Activated gamma-delta T cell (primary cell): ENCODE measurements around the gene OXTR.

Source experiments
- DNase-seq: peaks from one replicate; lab custom pipeline; 2025; lab: John Stamatoyannopoulos, UW
- total RNA-seq, 2 donors: gene quantifications; one replicate each; lab custom pipeline; 2026; lab: John Stamatoyannopoulos, UW

The OXTR gene
- 0.65 to 0.77 reads per million in 2 donors for total RNA-seq

- DNase-seq: no peak
These were observed at the start of gene OXTR for GRCh38 chr3:8769088-8769822. Gene OXTR, minus strand, starts transcription at chr3:8769613. Its CDS starts 1,426 bp downstream, at chr3:8768187.

GRCh38 chr3:8817486-8817885 is 48.1 kb upstream of the OXTR start:
- no peak for DNase-seq

DNA sequence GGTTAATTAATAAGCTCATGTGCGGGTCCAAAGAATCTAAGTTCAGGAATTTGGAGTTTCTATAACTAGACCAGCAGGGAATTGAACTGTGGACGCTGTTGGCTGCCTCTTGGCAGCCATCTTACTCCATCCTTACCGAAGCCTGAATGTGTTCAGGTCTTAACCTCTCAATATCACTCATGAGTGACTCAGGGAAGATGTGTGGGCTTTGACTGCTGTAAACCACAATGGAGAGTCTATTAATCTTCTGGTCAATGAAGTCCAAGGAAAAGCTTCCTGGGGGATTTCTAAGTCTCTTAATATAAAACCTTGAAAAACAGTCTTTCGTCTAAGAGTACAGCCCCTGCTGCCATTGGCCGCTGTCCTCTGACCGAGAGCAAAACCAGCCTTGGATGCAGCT is 46.7 kb upstream of the OXTR start:
- no peak for DNase-seq

DNA sequence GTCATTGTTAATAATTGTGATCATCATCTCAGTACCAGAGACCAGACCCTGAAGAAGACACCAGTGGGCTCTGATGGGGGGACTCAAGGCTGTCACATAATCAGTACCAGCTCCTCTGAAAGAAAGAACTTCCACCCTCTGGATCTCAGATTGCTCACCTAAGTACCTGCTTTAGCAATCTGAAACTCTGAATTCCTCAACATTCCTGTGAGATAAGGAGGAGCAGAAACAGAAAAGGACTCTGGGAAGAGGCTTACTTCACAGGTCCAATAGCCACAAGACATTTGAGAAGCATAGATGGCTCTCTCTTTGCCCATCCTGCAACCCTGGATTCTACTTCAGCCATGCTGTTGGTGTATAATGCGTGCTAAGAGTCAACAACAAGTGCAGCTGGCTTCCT is 44.0 kb upstream of the OXTR start:
- DNase-seq: no peak

DNA sequence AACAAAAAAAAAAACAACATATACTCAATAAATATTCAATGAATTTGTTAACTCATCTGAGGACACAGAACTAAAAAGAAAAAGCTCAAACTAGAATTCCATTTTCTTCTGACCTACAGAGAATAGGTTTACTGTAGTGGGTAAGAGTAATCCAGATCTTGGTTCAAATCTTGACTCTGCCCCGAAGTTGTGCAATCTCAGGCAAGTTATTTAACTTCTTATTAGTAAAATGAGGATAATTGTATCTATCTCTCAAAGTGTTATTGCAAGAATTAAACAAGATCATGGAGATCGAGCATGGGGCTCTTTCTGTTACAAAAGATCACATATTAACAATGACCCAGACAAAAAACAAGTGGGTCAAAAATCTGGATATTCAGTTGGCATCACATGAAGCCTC is 41.1 kb upstream of the OXTR start:
- no peak for DNase-seq

DNA sequence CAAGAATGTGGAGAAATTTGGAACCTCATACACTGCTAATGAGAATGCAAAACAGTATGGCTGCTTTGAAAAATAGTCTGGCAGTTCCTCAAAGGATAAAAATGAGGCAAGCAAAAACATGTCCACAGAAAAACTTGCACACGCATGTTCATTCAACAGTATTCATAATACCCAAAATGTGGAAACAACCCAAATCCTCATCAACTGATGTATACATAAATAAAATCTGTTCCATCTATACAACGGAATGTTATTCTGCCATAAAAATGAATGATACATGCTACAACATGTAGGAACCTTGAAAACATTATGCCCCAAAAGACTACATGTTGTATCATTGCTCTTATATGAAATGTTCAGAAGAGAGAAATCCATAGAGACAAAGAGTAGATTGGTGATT is 36.4 kb upstream of the OXTR start:
- no peak for DNase-seq

- DNase-seq: no peak
These were observed 32.8 kb upstream of the OXTR start for GRCh38 chr3:8802256-8802655.

GRCh38 chr3:8800016-8800415 is 30.6 kb upstream of the OXTR start:
- DNase-seq: no peak

GRCh38 chr3:8794247-8794646 is 24.8 kb upstream of the OXTR start:
- no peak for DNase-seq

- no peak for DNase-seq
These were observed 23.8 kb upstream of the OXTR start for GRCh38 chr3:8793242-8793641.

DNA sequence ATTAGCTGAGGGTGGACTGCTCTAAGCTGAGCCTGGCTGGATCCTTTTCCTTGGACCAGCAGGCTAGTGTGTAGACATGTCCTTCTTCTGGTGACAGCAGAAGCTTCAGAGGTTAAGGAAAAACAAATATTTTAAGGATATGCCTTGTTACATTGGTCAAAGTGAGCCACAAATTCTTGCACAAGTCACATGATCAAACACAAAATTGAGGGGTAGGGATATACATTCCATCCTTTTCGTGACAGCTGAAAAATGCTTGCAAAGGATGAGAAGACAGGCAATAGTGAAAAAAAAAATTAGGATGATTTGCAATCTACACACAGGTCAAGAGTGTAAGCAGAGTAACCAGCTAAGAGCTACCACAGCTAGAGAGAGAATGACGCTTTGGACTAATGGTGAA is 21.1 kb upstream of the OXTR start:
- no peak for DNase-seq

GRCh38 chr3:8784676-8785435 is 15.4 kb upstream of the OXTR start:
- DNase-seq: no peak

DNA sequence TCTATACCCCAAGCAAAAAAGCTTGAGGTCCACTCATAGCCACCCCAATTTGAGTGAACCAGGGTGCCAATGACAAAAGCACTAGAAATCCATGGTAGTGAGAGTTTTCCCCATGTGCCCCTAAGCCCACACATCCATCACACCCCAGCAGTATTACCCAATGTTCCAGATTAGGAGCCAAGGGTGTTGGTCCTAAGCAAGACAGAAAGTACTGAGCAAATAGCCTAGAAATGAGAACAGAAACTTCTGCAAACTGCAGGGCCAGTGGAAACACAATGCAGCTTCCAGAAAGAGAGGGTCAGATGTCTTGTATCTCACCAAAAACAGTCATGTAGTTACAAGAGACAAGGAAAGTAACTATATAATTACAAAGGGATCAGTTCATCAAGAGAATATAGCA is 10.9 kb upstream of the OXTR start:
- DNase-seq: no peak

DNA sequence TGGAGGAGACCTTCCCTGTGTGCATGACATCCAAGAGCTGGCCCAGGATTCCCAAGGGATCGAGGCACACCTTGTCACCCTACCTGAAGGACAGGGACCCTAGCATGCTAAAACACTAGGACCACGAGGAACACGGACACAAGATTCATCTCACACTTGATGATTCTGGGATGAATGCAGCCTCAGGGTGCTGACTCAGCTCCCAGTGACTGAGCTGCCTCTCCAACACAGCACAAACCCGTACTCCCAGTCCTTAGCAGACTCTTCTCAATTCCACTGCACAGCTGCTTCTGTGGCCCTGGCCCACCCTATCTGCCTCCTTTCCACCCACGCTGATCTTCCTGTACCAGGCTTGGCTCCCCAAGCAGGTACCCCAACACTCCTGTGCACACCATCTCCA is 9.1 kb upstream of the OXTR start:
- DNase-seq: no peak

DNA sequence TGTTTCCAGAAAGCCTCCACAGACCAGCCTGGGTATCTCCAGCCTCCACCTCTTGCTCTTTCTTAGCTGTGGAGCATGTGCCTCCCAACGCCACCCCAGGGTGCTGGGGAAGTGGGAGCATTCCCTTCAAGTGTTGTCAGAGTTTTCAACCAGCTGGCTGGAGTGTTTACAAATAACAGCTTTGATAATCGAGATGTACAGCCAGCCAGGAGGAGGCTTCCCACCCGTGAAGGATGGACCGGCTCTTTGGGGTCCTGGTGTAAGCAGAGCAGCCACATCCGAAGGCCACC is 8.5 kb upstream of the OXTR start:
- DNase-seq: no peak

DNA sequence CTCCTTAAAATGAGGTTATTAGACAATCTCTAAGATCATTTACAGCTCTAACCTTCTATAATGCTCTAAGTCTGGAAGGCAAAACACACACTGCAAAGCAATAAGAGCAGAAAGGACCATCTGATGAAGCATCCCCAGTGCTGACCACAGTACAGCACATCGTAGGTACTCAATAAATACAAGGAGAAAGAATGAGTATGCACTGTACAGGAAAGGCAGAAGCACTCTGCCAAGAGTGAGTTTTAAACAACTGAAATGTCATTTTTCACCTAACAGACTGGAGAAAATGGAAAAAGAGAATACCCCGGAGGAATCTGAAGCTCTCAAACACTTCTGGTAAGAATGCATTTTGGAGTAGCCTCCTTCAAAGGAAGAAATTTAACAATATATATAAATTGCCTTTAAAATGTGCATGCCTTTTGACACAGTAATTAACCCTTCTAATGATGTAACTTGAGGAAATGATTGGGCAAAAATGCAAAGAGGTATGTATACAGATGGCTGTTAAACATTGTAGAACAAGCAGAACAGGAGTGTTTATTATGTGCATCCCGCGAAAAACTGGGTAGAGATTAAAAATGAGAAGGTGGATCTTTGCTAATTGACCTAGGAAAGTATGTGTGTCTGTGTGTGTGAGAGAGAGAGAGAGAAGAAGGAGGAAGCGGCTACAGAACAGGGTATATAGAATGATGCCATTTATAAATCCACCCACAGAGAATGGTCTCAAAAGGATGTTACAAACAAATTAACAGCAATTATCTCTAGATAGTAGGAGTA is 8.0 kb upstream of the OXTR start:
- no peak for DNase-seq

DNA sequence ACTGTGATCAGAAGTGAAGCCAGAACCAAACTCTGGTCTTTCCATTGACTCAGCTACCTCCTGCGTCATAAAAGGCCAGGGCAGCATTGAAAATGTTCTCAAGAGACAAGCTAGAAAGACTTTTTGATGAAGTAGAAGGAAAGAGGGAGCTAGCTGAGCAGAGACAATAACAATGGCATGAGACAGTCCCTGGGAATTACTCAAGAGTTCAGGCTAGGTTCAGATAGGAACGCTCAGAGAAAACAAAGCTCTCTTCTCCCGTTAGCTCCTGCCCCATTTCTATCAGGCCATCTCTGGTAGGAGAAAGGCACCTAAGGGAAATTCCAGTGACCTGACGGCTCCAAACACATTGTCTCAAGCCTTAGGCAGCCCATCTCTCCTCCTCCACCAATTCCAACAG is 7.0 kb upstream of the OXTR start:
- no peak for DNase-seq

DNA sequence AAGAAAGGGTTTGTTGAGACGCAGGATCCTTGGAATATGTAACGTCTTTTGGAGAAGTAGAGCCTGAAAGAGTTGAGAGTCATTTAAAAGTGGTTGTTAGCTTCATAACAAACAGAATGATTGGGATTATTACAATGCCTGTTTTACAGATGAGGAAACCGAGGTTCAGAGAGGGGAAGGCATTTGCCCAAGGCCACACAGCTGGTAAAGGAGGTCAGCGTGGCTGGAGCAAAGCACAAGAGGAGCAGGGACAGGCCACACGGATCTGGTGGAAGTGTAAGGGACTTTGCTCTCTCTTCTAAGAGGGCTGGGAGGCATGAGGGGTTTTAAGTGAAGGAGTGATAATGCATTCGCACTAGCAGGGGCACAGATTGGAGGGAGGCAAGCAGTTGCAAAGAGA is 6.2 kb upstream of the OXTR start:
- DNase-seq: no peak

DNA sequence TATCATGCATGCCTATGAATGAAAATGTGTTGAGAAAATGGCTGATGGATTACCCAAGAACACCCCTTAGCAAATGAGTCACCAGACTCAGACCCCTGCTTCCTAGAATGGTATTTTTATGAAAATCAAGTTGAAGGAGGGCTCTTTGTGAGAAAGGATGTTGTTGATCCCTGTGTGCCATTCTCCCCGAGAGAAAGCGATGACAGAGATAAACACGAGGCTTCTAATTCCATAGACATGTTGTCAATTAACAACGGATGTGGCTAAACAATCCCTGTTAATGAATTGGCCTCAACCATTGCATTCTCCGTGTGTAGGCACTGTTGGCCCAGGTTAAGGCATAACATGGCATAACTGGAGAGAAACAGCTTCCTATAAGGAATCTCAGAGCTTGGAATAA is 5.8 kb upstream of the OXTR start:
- DNase-seq: no peak

DNA sequence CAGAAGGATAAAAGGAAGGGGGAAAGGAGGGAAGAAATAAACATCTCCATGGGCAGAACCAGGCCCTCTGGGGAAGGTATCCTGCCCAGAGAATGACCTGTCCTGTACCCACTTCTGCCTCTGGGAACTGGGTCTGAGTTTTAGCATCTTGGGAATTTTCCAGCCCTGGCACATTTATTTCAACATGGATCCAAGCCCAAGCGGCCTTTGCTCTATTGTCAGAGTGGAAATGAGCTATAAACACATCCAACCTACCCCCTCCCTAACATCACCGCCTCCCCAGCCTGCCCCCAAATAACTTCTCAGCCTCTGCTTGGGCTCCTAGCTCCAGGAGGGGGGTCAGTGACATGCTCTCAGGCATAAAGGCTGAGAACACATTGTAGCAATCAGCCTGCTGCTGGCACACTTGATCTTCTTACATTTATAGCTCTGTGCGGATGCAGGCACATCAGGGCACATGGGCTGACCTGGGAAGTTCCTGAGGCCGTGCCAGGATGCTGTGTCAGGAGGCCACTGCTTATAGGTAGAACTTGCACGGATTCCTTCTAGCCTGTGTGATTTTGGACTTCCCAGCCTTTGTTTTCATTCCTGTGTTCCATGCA is 4.6 kb upstream of the OXTR start:
- DNase-seq: no peak

DNA sequence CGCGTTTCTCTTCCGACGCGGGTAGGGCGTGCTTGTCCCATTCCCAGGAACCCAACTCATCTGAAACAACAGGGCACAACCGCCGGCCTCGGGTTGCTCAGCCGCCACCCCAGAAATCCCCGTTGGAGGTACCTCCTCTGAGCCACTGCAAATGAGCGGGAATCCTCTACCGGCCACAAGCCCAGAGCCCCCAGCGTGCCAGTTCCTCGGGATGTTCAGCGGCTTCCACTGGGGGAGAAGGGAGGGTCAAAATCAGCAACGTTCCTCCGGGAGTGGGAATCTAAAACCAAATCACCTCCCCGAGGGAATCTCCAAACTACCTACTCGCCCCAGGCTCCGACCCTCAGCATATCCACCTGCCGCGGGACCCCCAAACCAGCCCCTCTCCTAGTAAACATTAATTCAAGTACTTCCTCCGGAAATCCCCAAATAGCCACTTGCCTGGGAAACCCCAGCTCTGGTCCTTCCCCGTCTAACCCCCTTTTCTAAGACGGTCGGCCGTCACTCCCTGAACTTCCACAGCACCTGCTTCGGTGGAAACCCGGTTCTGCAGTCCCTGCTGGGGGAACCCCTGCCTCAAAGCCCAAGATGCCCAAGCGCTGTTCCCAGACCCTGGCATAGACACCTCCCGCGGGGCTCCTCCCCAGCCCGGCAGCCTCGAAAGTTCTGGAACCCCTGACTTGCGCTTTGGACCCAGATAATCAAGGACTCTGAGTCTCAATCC is 887 bp downstream of the OXTR start:
- DNase-seq: no peak
